HG03175 (cell line): ENCODE results near the gene TRIP12.
"Not testable (repeated sequence)": the region's sequence is repeated elsewhere in the genome, so short reads cannot be mapped to it uniquely, and the experiment has no call there.

Experiments
- ATAC-seq: cut with Tn5 transposase; IDR thresholded peaks from one replicate; pipeline ENCODE4 v1.9.1; 2021; ENCODE audit warnings: mild to moderate bottlenecking, moderate library complexity; ENCODE audit not compliant: unreplicated experiment

TRIP12 gene

DNA sequence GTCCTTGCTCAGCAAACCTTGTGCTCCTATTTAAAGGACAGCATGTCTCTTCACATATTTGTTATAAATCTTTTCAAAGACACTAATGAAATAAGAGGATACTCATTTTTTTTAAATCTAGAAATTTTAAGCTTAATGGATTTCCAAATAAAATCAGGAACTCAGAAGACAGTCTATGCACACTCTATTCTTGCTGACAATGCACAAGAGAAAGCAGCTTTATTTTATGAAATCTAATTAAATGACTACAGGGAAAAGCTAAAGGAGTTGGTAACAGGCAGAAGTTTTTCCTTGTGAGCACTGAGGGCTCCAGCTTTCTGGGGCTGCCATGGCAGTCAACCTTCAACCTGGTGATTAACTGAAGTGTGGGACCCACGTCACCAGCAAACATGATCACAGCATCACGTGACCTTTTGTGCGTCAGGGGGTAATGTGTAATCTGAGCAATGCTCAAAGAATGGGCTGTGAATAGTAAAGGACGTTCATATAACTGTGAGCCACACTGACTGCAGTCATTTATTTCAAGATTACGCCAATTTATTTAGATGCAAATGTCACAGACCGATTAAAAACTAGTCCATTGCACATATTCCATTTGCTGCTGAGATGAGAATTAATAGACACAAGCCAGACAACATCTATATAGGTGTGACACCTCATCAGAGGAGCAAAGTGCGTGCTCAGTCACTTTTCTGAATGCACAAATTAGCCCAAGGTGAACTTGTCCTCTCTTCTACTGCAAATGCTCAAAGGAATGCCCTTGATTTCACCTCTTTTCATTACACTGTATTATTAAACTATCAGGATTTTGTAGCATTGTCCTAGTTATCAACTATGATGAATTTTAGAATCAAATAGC is 195.9 kb downstream of the TRIP12 start:
- ATAC-seq, result no peak

DNA sequence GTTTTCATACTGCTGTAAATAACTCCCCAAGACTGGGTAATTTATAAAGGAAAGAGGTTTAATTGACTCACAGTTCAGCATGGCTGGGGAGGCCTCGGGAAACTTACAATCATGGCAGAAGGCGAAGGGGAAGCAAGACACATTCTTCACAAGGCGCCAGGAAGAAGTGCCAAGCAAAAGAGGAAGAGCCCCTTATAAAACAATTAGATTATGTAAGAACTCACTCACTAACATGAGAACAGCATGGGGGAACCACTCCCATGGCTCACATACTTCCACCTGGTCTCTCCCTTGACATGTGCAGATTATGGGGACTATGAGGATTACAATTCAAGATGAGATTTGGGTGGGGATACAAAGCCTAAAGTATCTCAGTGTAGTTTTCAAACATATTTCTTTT is 198.6 kb downstream of the TRIP12 start:
- ATAC-seq, result not testable (repeated sequence)

DNA sequence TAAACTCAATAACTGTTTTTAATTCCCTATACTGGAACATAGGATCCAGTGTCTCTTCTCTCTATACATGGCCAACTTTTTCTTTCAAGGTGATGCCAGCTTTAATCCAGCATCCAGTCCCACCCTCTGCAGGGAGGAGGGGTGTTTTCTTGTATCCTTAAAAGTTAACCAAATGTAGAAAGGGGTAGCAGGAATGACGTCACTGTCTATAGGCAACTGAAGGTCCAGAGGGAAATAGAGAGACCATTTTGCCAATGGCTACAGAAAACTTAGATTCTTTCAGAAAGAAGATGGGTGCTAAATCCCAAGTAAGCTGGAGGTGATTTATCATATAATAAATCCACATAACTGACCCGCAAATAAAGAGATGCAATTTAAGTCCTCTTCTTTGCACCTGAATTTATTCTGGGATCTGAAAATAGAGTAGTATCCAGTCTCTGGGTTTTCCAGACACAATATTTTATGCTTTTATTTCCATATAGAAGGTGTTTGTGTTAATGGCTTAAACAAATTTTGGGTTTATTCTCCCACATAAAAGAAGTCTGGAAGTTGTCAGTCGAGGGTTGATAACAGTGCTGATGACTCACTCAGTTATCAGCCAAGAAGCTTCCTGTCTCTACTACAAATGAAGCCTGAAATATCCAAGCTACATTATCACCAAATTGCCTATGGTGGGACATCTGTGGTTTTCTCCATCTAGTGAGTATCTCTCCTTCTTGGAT is 201.7 kb downstream of the TRIP12 start:
- ATAC-seq, result no peak

DNA sequence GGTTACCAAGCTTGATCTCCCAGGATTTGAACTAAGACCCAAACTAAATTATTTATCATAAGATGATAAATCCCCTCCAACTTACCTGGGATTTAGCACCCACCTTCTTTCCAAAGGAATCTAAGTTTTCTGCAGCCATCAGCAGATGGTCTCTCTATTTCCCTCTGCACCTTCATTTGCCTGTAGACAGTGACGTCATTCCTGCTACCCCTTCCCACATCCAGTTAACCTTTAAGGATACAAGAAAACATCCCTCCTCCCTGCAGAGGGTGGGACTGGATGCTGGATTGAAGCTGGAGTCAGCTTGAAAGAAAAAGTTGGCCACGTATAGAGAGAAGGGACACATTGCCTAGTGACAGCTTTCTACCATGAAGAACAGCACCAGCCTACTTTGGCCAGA is 203.8 kb downstream of the TRIP12 start:
- no peak for ATAC-seq

DNA sequence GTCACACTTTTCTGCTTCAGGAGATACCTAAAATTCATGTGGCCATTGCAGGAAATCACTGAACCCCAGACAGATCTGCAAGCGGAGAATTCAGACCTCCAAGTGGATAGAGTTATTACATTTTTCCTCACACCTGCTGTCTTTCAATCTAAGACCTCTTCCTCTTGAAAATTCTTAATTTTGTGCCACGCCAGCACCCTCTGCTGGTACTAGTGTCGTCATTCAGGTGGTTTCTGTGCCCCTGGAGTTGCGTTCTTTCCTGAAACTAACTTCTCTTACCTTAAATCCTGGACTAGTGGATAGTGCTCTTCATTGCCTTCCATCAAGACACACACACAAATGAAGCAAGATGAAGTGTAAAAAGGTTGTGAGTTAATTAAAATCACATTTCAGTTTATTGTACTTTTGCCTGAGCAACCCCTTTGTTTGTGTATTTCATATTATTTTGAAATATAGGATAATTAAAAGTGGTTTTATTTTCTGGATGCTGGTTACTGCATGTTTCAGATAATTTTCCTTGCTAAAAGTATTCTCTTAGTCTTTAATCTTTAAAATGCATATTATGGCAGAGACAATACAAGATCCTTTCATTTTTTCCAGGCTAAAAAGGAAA is 205.8 kb downstream of the TRIP12 start:
- ATAC-seq, result no peak

DNA sequence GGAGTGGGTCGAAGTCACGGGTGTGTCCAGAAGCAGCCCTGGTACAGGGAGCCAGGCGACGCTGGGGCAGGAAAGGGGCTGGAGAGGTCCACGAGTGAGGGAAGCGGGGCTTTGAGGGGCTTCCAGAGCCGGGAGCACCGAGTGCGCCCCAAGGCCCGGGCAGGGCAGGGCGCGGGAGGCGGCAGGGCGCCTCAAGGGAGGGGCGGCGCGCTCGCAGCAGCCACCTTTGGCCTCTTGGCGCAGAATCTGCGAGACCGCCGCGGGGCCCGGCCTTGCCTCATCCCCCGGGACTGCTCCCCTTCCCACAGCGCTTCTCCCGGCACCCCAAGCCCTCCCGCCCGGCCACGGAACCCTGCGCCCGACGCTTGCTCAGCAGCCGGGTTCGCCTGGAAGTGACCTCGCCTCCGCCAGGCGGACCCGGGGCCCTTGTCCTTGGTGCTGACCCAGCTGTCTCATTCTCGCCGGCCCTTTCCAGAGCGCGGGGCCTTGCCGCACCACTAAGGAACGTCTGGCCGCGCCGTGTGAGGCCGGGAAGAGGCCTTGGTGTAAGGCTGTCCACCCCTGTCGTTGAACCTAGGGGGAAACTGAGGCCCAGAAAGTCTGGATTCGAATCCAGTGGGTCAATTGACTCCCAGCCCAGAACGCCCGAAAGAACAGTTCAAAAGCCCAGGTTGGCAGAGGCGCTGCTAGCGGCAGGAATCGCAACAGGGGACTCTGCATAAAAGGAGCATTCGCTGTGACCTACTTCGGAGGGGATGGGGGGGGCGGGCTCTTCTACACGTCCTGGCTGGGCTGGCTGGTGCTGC is 206.9 kb downstream of the TRIP12 start:
- ATAC-seq, result peak; percentile 43

DNA sequence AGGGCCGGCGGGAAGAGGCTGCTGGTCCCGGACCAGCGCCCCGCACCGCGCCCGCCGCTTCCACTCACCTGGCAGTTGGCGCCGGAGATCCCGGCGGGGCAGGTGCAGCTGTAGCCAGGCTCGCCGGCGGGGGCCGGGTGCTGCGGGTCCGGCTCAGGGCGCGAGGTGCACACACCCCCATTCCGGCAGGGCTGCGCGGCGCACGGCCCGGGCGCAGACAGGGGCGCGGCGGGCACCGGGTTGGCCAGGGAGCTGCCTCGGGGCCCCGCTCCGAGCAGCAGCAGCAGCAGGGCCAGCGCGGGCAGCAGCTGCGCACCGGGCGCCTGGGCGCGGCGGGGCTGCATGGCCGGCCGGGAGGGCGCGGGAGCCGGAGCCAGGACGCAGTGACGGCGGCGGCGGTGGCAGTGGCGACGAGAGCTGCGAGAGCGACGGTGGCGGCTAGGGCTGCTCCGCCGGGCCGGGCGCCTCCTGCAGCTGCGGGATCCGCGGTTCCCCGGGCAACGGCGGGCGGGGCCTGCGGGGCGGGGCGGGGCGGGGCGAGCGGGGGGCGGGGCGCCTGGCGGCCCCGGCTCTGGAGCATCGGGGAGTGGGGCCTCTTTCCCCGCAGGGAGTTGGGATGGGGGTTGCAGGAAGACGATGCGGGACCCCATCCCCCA is 207.6 kb downstream of the TRIP12 start, which contains the start of gene DNER:
TSS of gene DNER (minus strand) at position 476 of the 656 bp plus-strand sequence. CDS start at position 344, 132 bp downstream.
- peak; percentile 74 for ATAC-seq
